HepG2 (cell line): ENCODE data around the gene FUT6. TPM values are rescaled to one million over a fixed set of nuclear protein-coding genes. Genes with fewer than 3 reads are reported as not detected.
A peak's percentile ranks its signal among the peaks of the same experiment; 100 is the strongest.

ENCODE experiments used
- ATF6 ChIP-seq: sonication (generic); formaldehyde crosslinking; conservative IDR thresholded peaks from 2 replicates; pipeline ENCODE4 v1.4.0; 2020; ENCODE audit warnings: missing genetic modification reagents
- CBX1 ChIP-seq: IDR thresholded peaks from one replicate; pipeline ENCODE4 v1.6.1; 2016; ENCODE audit warnings: antibody characterized with exemption, low read depth
- CREBL2 ChIP-seq: sonication (generic); formaldehyde crosslinking; IDR thresholded peaks from 2 replicates; pipeline ENCODE4 v1.8.1; 2023; ENCODE audit warnings: missing genetic modification reagents, mild to moderate bottlenecking, borderline replicate concordance
- DNMT3B ChIP-seq: conservative IDR thresholded peaks from 2 replicates; pipeline ENCODE4 v1.6.1; 2016; ENCODE audit warnings: missing biosample characterization, control low read depth
- DZIP1 ChIP-seq: sonication (generic); formaldehyde crosslinking; IDR thresholded peaks from 2 replicates; pipeline ENCODE4 v1.5.0; 2020; ENCODE audit warnings: mild to moderate bottlenecking, missing genetic modification reagents
- EZH2 ChIP-seq: conservative IDR thresholded peaks from 2 replicates; pipeline ENCODE4 v1.6.1; 2012; ENCODE audit warnings: mild to moderate bottlenecking, low read depth, low read length, moderate library complexity
- HMGXB4 ChIP-seq, 2 experiments: sonication (generic) in 1 of 2; formaldehyde crosslinking in 1 of 2; IDR thresholded peaks; 2 replicates each; pipeline versions ENCODE4 v1.4.0 to v1.6.1; 2018 to 2020; ENCODE audit warnings: missing genetic modification reagents in 2 of 2, borderline replicate concordance in 1 of 2, low read depth in 1 of 2, mild to moderate bottlenecking in 1 of 2, missing biosample characterization in 1 of 2
- KLF15 ChIP-seq: sonication (generic); formaldehyde crosslinking; IDR thresholded peaks from 2 replicates; pipeline ENCODE4 v1.8.1; 2023; ENCODE audit warnings: borderline replicate concordance, mild to moderate bottlenecking, inconsistent platforms, missing genetic modification reagents, mixed read lengths
- KMT2A ChIP-seq: sonication (generic); formaldehyde crosslinking; IDR thresholded peaks from 2 replicates; pipeline ENCODE4 v1.4.0; 2020; ENCODE audit warnings: missing genetic modification reagents
- MYNN ChIP-seq: sonication (generic); formaldehyde crosslinking; IDR thresholded peaks from 2 replicates; pipeline ENCODE4 v1.4.0; 2020; ENCODE audit warnings: mild to moderate bottlenecking, low read depth, missing genetic modification reagents
- NFATC3 ChIP-seq: sonication (generic); formaldehyde crosslinking; IDR thresholded peaks from 2 replicates; pipeline ENCODE4 v1.5.1; 2020; ENCODE audit warnings: mild to moderate bottlenecking, missing genetic modification reagents
- SIX1 ChIP-seq: sonication (generic); formaldehyde crosslinking; IDR thresholded peaks from 2 replicates; pipeline ENCODE4 v1.4.0; 2020; ENCODE audit warnings: missing genetic modification reagents, borderline replicate concordance
- SRSF1 ChIP-seq: fragments of 200-400 bp; formaldehyde crosslinking; optimal IDR thresholded peaks from 2 replicates; pipeline ENCODE3; 2017; ENCODE audit warnings: mild to moderate bottlenecking, low read depth, low read length, moderate library complexity
- SRSF9 ChIP-seq: fragments of 200-400 bp; formaldehyde crosslinking; IDR thresholded peaks from 2 replicates; pipeline ENCODE4 v1.6.1; 2018; ENCODE audit warnings: borderline replicate concordance, mild to moderate bottlenecking, low read depth, low read length; ENCODE audit not compliant: insufficient read depth, poor library complexity, severe bottlenecking
- TSC22D2 ChIP-seq: sonication (generic); formaldehyde crosslinking; IDR thresholded peaks from 2 replicates; pipeline ENCODE4 v1.5.1; 2020; ENCODE audit warnings: missing genetic modification reagents, mild to moderate bottlenecking, borderline replicate concordance
- ZNF121 ChIP-seq: sonication (generic); formaldehyde crosslinking; IDR thresholded peaks from 2 replicates; pipeline ENCODE4 v1.5.0; 2020; ENCODE audit warnings: mild to moderate bottlenecking, missing genetic modification reagents
- ZNF136 ChIP-seq: sonication (generic); formaldehyde crosslinking; IDR thresholded peaks from 2 replicates; pipeline ENCODE4 v1.8.1; 2022; ENCODE audit warnings: low read depth, mild to moderate bottlenecking, moderate library complexity, missing genetic modification reagents
- ZNF800 ChIP-seq: sonication (generic); formaldehyde crosslinking; IDR thresholded peaks from 2 replicates; pipeline ENCODE4 v1.4.0; 2020; ENCODE audit warnings: missing genetic modification reagents
- polyA plus RNA-seq, 8 experiments: library from polyadenylated mRNA; depleted of rRNA in 3 of 8; stranded (reverse) in 7 of 8; unstranded in 1 of 8; fragments of >200 nt; fragmentation: Illumina TruSeq in 4 of 8; extraction: Trizol in 4 of 8; gene quantifications; 2 replicates each; pipeline versions ENCODE4 v1.2.1 to v1.2.3, GENCODE V29; 2011 to 2016; ENCODE audit warnings: low read depth in 4 of 8, missing spikeins in 1 of 8, mixed read lengths in 1 of 8; ENCODE audit not compliant: insufficient read depth in 1 of 8
- total RNA-seq, 5 experiments: library from RNA; depleted of rRNA; stranded (reverse); fragments of >200 nt; fragmentation: Illumina TruSeq; extraction: Trizol; gene quantifications; 2 replicates each; pipeline ENCODE4 v1.2.3, GENCODE V29; 2016; ENCODE audit warnings: low read depth in 1 of 5

Gene FUT6
- total and polyA plus RNA-seq, 2 of the 13 experiments (the other 11 are each of a cell fraction or from before 2014, with no cell fraction given): 8.2 to 27.7 TPM

GRCh38 chr19:5838353-5839064 lies 993 bp downstream of the FUT6 start (continued):
- TF ChIP-seq DZIP1 (CRISPR knock-in tag): no peak
- TF ChIP-seq KLF15: no peak
- no peak for TF ChIP-seq KMT2A (CRISPR knock-in tag)
- TF ChIP-seq EZH2: no peak
- no peak for TF ChIP-seq ZNF121
- TF ChIP-seq NFATC3 (CRISPR knock-in tag): no peak
- TF ChIP-seq ZNF800: peak; percentile 74; the same call in 1 of the 2 replicates
- no peak for TF ChIP-seq TSC22D2 (CRISPR knock-in tag)
- TF ChIP-seq ZNF136 (CRISPR knock-in tag): peak; percentile 50; the same call in 1 of the 2 replicates
- TF ChIP-seq CREBL2 (CRISPR knock-in tag): no peak
- no peak for TF ChIP-seq DNMT3B (CRISPR knock-in tag)
- TF ChIP-seq HMGXB4 (CRISPR knock-in tag; IDR thresholded peaks at IDR 0.05; ENCODE audit: borderline replicate concordance in 1 of 2, low read depth in 1 of 2): peak in 1 of 2 experiments; percentile 41; a peak in 1 of 4 replicates
- TF ChIP-seq ATF6: no peak
- peak; percentile 35 for TF ChIP-seq CBX1
- TF ChIP-seq SRSF9: no peak
- no peak for TF ChIP-seq SIX1 (CRISPR knock-in tag)
- no peak for TF ChIP-seq MYNN (CRISPR knock-in tag)
- peak; percentile 72 for TF ChIP-seq SRSF1
